Measurements from ENCODE around the gene TMEM150C.

DNA sequence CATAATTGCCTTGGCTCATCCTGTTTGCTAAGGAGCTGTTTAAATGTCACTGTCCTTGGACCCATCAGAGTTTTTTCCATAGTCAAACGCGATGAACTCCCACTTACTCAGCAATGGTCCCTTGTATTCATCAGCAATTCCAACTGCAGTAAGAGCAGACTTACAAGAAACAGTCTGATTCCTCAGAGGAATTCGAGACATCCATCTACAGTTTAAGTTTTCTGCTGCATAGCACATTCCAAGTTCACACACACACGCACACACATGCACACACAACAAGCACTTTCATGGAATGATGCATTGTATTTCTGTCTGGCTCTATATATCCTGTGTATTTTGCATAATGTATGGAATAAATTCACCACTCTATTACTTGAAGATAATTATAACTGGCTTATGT is 32.7 kb upstream of the TMEM150C start:
- TF ChIP-seq, protein P1, sequence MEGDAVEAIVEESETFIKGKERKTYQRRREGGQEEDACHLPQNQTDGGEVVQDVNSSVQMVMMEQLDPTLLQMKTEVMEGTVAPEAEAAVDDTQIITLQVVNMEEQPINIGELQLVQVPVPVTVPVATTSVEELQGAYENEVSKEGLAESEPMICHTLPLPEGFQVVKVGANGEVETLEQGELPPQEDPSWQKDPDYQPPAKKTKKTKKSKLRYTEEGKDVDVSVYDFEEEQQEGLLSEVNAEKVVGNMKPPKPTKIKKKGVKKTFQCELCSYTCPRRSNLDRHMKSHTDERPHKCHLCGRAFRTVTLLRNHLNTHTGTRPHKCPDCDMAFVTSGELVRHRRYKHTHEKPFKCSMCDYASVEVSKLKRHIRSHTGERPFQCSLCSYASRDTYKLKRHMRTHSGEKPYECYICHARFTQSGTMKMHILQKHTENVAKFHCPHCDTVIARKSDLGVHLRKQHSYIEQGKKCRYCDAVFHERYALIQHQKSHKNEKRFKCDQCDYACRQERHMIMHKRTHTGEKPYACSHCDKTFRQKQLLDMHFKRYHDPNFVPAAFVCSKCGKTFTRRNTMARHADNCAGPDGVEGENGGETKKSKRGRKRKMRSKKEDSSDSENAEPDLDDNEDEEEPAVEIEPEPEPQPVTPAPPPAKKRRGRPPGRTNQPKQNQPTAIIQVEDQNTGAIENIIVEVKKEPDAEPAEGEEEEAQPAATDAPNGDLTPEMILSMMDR (IDR thresholded peaks at IDR 0.05), result no peak
- TF ChIP-seq POLR2A (IDR thresholded peaks at IDR 0.05), result no peak

All from Peyer's patch (tissue), 4 donors.